T1000 (cell line): ENCODE measurements around the gene MC5R.

ENCODE experiments used
- DNase-seq: peaks from one replicate; lab custom pipeline; 2025; ENCODE audit warnings: mixed read lengths; lab: John Stamatoyannopoulos, UW

MC5R gene

DNA sequence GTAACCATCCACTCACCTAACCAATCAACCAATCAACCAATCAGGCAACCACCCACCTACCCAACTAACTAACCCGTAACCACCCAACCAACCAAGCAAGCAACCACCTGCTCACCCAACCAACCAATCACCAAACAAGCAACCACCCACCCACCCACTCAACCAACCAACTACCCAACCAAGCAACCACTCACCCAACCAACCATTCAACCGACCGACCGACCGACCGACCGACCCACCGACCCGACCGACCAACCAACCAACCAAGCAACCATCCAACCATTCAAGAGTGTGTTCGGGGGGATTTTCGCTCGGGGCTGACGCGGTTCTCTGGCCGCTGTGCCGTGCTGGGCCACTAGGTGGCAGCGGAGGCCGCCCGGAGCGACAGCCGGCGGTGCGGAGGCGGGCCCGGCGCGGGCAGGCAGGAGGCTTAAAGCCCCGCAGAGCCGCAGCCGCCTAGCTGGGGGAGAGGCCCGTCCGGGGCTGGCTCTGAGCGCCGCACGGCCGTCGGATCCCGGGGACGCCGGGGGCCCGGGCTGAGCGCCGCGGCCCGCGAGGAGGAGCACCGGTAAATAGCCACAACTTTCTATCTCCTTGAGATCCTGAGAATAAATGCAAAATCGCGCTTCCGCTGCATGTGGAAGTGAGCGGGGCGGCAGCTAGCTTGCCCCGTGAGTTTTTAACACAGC, at the start of gene MC5R:
MC5R (plus strand) TSS at position 443 of the 689 bp plus-strand sequence. CDS start 1,617 bp downstream, outside the sequence.
- DNase-seq: peak; percentile 29

DNA sequence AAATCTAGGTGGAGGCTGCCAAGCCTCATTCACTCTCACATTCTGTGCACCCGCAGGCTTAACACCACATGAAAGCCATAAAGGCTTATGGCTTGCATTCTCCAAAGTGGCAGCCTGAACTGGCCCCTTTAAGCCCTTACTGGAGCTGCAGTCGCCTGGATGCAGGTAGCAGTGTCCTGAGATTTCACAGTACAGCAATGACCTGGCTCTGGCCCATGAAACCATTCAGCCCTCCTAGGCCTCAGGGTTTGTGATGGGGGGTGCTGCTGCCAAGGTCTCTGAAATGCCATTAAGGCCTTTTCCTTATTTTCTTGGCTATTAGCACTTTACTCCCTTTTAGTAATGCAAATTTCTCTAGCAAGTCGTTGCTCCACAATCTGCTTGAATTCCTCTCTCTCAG, 48.9 kb upstream of the MC5R start:
- no peak for DNase-seq

DNA sequence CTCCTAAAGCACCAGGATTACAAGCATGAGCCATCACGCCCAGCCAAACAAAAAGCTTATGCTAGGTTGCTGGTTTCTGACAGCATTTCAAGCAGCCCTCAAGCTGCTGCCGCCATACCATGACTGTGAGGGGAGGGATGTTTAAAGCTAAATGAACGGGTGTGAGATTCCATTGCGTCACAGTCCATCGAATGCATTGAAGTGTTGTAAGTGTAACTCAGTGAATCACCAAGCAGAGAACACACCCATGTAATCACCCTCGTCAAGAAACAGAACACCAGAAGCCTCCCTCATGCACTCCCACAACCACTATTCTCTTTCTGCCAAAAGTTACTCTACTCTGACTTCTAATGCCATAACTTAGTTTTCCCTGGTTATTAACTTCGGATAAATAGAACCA, 32.8 kb upstream of the MC5R start:
- no peak for DNase-seq

DNA sequence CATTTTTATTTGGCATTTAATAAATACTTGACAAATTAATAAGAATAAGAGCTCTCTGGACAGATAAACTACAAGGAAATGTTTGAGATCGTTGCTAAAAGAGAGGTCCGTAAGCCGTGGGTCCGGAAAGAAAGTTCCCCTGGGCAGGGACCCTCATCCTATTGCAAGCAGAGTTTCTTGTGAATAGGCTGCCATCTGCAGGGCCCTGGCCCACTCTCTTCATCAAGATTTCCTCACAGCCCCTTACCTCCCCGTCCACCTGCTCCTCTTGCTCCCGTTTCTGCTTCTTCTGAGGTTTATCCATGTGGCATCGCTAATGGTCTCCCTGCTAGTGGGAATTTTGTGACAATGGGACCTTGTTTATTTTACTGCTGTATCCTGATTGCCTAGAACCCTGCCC, 30.1 kb upstream of the MC5R start:
- no peak for DNase-seq

DNA sequence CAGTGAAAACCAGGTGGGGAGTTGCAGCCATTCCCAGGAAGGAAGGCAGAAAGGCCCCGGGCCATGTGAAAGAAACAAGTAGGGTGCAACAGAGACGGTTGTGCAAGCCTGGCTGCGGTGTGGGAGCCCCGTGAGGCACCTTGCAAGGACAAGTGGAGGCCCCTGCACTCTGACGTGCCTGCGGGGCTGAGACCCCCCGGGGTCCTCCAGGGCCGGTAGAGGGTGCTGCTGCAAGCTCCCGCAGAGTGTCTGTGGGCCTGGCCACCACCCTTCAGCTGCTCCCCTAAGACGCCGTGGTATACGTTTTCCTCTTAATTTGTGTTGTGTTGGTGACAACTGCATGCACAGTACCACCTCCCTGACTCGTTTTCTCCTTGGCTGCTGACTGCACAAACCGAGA, 27.4 kb upstream of the MC5R start:
- no peak for DNase-seq

DNA sequence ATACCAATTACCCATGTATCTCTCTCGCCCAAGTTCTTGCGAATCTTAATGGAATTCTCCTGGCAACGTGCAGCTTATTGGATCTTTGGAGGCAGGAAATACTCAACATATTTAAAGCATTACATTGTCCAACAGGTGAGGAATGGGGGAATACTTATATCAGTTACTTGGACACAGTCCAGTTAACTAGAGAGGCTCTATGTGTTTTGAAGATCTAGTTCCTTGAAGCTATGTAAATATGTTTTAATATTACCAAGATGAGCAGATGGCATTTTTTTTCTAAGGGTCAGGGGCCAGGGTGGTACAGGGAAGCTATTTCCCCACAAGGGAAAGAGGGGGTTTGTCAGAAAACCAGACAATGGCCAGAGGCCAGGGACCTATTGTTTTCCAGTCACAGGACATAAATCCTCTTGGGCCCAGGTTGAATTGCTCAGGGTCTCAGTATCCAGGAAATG, 26.8 kb upstream of the MC5R start:
- no peak for DNase-seq

DNA sequence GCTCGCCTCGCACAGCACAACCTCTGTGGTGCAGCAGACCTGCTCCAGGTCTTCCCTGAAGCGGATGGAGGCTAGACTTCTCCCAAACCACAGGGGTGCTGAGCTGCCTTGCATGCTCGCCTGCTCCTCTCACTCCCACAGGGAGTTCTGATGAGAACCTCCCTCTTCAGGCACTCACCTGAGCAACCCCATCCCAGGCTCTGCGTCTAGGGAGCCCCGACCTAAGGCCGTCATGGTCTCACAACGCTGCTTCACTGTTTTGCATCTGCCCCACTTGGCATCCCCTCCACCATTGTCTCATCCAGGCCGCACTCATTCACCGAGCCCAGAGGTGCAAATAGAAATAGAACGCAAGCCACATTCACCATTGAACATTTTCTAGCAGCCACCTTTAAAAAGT, 24.6 kb upstream of the MC5R start:
- DNase-seq: no peak

DNA sequence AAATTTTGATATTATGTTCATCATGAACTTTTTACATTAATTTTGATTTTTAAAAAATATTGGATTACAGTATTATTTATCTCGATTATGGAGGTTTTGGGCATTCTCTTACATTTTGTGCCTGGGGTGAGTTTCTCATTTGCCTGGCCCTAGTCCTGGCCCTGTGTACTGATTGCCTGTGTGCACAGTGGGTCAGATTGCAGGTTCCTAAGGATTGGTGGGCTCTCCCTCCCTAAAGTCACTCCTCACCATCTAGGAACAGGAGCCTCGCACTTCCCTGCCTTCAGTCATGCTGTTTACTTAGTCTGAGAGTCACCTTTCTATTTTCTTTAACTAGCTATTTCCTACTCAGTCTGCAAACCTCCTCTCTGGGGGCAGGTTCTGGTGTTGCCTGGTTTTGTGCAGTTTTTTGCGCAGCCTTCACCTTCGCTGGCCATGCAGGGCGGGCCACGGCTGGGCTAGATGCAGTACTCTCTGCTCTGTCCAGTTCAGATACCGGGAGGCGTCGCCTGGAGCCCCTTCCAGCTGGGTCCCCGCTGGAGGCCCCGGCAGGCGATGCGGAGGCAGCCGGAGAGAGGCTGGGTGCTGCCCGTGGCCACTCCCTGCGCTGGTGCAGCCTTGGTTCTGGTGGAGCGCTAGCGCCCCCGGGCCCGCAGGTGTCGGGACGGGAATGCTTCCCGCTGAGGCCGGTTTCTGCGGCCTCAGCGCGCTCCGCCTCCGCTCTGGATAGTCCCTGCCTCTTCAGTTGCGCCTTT, 23.3 kb upstream of the MC5R start:
- DNase-seq: peak; percentile 10

DNA sequence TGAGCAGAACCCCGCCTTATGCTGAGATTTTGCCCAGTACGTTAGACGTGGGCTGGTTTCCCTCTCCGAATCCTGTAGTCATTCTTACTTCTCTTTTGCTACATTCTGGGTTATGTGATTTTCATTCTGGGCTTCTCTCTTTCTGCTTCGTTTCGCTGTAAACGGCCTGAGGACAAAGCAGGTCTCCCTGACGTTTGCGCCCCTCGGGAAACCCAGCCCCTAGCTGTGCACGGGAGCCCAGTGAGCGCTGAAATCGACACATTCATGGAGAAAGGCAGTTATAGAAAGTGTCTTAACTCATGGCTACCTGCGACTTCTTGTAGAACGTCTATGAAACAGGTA, 22.7 kb upstream of the MC5R start:
- no peak for DNase-seq

DNA sequence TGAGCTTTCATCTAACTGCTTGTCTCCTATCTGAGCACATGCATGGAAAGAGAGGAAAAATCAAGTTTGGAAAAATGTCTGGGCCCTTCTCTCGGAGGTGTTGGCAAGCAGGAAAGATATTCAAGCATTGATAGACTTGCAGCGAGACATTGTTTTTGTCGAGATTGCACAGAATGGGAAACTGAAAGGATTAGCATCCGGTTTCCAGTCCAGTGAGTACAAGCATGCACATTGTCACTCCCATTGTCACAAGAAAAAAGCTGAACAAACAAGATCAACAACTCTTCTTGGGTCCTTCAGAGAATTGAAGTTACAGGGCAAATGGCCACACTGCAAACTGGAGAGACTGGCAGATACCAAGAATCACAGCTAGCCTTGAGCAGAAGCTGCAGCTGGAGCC, 19.6 kb upstream of the MC5R start:
- DNase-seq: no peak

DNA sequence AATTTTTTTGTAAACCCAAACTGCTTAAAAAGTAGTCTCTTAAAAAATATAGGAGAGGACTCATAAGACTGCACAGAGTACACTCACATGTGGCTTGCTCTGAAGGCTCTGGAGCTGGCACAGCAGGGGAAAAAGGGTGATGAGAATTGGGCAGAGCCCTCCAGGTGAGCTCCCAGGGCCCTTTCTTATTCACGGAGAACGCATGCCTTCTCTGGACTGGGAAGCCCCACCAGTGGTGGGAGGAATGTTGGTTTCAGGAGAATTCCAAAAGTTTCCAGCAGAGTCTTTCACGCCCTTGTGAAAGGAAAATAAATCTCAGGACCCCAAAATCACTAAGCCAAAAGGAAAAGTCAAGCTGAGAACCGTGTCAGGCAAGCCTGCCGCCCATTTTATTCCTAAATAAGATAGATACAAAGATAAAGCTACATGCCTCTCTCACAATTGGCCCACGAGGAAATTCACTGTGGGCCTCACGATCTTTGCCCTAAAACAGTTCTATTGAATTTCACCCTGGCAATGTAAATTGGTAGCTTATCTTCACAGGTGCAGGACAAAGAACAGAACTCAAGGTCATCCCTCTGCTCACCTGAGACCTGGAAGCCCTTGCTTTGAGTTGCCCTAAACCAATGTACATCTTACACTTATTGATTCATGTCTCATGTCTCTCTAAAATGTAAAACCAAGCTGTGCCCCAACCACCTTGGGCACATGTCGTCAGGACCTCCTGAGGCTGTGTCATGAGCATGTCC, 15.5 kb upstream of the MC5R start:
- DNase-seq: no peak

DNA sequence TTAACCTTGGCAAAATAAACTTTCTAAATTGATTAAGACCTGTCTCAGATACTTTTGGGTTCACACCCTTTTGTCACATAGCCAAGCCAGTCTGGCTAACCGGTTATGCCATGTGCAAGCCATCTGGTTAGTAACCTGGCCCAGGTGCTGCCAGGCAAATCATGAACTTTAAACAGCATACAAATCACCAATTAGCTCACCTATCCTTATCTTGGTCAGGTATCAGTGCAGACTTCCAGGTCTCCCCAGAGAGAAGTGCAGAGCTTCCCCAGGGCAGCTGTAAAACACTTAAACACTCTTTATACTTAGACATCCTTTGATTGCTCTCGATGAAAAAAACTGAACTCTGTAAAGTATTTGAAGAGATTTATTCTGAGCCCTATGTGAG, 14.9 kb upstream of the MC5R start:
- DNase-seq: no peak

DNA sequence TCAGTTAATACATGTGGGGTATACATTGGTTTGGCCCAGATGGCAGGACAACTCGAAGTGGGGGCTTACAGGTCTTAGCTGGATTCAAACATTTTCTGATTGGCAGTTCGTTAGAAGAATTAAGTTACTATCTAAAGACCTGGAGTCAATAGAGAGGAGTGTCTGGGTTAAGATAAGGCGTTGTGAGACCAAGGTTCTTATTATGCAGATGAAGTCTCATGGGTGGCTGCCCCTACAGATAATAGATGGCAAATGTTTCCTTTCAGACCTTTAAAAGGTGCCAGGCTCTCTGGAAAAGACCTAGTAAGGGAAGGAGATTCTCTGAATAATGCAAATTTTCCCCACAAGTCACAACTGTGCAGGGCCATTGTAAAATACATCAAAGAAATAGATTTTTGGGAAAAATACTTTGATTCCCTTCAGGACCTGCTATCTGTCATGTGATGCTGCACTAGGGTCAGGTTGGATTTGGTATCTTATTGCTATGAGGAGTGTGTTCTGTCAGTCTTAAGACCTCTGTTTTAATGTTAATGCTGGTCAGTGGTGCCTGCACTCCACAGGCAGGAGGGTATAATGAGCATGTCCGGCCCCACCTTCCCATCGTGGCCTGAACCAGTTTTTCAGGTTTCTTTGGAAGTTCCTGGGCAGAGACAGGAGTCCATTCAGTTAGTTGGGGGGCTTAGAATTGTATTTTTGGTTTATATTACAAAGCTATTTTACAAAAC, 14.3 kb upstream of the MC5R start:
- DNase-seq: no peak

DNA sequence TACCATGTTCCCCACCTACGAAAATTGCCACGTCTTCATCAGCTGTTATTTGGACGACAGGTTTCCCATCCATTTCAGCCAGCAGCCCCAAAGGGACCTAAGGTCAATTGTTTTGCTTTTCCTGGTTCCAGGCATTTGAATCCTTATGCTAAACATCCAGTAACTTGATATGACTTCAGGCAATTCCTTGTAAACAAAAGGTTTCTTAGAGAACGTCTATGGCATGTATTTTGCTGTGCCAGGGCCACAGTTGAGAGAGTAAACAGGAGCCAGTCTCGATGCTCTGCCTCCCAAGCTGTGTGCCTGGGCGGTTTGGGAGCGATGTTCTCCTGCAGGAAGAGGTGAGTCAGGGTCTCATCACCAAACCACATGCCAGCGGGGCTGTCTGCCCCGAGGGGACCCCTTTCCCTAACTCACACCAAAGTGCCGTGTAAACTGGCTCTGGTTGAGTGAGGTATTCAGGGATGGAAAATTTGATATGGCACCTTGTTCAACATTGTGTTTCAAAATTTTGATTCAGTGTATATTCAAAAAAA, 12.9 kb upstream of the MC5R start:
- DNase-seq: no peak

DNA sequence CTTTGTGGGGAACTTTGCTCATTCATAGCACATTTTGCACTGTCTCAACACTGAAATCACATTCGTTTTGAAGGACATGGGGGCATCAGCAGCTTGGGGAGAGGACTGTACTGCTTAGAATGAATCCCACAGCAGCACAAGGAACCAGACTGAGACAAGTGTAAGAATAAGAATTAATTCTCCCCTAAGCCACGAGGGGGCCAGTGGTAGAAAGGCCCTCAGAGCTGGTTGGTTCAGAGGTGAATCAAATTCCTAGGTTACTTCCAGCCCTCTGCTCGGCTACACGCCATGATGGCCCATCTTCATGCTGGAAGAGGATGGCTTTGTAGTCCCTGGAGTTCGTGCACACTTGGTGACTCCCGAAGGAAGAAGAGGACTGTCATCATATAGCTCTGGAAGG, 12.0 kb upstream of the MC5R start:
- DNase-seq: no peak

DNA sequence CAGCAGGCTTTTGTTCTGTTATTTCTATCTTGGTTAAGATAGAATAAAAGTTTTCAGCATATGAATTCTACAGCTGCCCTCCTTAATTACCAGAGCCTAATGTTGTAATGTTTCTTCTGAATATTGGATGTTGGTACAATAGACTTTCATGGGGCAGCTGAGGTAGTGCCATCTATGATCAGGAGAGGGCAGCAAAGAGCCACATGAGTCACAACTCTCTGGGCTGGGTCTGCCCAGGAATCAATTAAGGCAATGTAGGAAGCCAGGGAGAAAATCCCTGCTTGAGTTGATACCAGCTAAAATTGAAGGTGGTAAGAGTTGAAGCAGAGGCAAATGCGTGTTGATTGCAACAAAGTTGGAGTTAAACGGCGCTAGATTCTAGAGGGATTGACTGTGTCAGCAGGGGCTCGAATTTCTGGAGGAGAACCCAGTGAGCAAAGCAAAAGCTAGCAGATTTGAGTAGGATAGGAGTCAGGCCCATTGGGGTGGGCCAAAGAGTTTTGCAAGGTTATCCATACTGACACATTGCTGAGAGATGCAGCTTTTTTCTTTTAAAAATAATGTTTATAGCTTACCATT, 10.6 kb upstream of the MC5R start:
- DNase-seq: peak; percentile 7

DNA sequence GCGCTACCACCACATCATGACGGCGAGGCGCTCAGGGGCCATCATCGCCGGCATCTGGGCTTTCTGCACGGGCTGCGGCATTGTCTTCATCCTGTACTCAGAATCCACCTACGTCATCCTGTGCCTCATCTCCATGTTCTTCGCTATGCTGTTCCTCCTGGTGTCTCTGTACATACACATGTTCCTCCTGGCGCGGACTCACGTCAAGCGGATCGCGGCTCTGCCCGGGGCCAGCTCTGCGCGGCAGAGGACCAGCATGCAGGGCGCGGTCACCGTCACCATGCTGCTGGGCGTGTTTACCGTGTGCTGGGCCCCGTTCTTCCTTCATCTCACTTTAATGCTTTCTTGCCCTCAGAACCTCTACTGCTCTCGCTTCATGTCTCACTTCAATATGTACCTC, 2.3 kb downstream of the MC5R start:
- DNase-seq: no peak

DNA sequence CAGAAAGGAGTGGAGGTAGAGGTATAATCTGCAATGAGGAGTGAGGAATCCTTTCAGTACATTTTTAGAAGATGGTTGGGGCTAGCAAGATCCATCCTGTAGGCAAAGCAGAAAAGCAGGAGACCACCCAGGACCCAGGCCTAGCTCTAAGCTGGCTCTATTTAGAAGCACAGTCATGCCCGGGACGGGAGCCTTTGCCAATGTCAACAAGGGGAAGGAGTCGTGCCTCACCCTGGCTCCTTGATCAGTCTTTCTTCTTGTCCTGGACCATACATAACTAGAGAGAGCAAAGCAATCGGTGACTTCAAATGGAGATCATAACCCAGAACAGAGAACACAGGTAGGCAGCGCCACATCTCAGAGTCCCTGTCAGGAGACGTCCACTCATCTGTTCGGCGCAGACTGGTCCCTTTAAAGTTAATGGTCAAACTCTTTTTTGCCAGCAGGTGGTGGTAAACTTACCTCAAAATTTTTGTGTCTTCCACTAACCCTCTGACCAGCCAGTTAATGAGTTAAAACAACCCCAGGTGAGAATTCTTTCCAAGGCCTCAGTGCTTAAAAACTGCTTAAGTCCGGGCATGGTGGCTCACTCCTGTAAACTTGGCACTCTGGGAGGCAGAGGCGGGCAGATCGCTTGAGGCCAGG, 8.0 kb downstream of the MC5R start:
- DNase-seq: no peak

DNA sequence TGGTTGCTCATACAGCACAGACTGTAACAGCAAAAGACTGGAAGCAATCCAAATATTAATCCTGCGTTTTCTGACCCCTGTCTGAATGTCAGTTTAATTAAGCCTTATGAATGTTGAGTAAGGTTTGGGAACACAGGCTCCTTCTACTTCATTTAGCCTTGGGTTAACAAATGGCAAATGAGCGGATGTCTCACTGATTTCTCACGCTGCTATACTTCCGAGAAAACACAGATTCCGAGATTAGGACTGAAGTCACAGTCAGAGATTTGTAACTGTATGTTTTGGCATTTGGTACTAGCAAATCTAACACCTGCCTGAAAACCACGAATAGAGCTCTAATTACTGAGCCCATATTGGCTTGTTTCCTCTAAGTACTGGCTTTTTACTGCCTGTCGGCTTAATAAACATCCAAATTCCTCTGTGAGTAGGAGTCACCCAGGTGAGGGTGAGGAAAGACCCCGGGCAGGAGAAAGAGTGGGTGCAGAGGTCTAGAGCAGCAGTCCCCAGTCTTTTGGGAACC, 10.6 kb downstream of the MC5R start:
- no peak for DNase-seq

DNA sequence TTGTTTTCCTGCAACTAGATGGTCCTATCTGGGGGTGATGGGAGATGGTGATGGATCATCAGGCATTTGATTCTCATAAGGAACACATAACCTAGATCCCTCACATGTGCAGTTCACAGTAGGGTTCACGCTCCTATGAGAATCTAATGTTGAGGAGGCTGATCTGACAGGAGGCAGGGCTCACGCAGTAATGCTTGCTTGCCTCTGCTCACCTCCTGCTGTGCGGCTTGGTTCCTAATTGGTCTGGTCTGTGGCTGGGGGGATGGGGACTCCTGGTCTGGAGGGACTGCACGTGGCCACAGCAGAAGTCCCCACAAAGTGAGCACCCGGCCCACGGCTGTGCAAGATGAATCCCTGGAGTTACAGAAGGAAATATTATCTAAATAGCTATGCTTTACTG, 11.3 kb downstream of the MC5R start:
- DNase-seq: no peak

DNA sequence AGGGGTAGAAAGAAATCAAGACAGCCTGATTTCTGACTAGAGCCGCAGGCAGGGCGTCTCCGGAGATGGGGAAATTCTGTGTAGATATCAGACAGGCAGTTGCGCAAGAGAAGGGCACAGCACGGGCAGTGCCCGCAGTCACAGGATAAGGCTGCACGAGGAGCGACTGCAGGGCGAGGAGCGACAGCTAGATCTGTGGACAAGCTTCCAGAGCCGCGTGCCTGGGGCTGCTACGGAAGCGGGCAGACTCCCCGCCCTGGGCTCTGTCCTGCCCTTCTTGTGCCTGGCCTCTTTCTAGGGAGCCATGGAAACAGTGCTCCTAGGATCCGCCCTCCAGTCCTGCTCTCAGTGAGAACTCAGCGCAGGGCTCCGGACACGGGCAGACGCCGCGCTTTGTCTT, 12.6 kb downstream of the MC5R start:
- no peak for DNase-seq
